Astrocyte (in vitro differentiated cells and primary cell): Measurements from ENCODE around the gene TTBK2. TPM values are rescaled to one million over a fixed set of nuclear protein-coding genes. Genes with fewer than 3 reads are reported as not detected.

Experiments used
- DNase-seq: peaks from one replicate; pipeline ENCODE4 v3.0.0-alpha.2; 2010; ENCODE audit warnings: low read depth
- FAIRE-seq: peaks from 2 replicates; lab custom pipeline; 2011; peaks lifted over from hg19 to GRCh38; lab: Jason Lieb, UNC
- H2AFZ ChIP-seq: 2 replicates; pipeline ENCODE4 v1.6.0; 2012; ENCODE audit warnings: low read depth, low read length, inconsistent platforms
- H3K27ac ChIP-seq: 2 replicates; pipeline ENCODE4 v1.5.1; 2011; ENCODE audit warnings: low read depth, low read length, inconsistent platforms
- H3K27me3 ChIP-seq: 2 replicates; pipeline ENCODE4 v1.6.0; 2011; ENCODE audit warnings: low read length, inconsistent platforms; ENCODE audit not compliant: insufficient read depth
- H3K36me3 ChIP-seq: 2 replicates; pipeline ENCODE4 v1.5.1; 2011; ENCODE audit warnings: low read length, inconsistent platforms; ENCODE audit not compliant: insufficient read depth
- H3K4me1 ChIP-seq: 2 replicates; pipeline ENCODE4 v1.5.1; 2011; ENCODE audit warnings: low read length, inconsistent platforms; ENCODE audit not compliant: insufficient read depth
- H3K4me2 ChIP-seq: 2 replicates; pipeline ENCODE4 v1.6.0; 2012; ENCODE audit warnings: low read length, inconsistent platforms
- H3K4me3 ChIP-seq: 2 replicates; pipeline ENCODE4 v1.5.1; 2011; ENCODE audit warnings: low read depth, mild to moderate bottlenecking, low read length, inconsistent platforms; ENCODE audit not compliant: insufficient read depth
- H3K79me2 ChIP-seq: 2 replicates; pipeline ENCODE4 v1.6.0; 2012; ENCODE audit warnings: mild to moderate bottlenecking, low read length, inconsistent platforms; ENCODE audit not compliant: insufficient read depth
- H3K9ac ChIP-seq: 2 replicates; pipeline ENCODE4 v1.6.0; 2012; ENCODE audit warnings: mild to moderate bottlenecking, low read length, inconsistent platforms
- H3K9me3 ChIP-seq: 2 replicates; pipeline ENCODE4 v1.5.1; 2012; ENCODE audit warnings: low read depth, mild to moderate bottlenecking, low read length, inconsistent platforms; ENCODE audit not compliant: insufficient read depth
- H4K20me1 ChIP-seq: 2 replicates; pipeline ENCODE4 v1.6.0; 2012; ENCODE audit warnings: low read length, inconsistent platforms; ENCODE audit not compliant: insufficient read depth
- H3K27ac Mint-ChIP-seq: one replicate; pipeline ENCODE4 v1.8.0; 2021; ENCODE audit warnings: mild to moderate bottlenecking, mixed read lengths; ENCODE audit not compliant: unreplicated experiment
- H3K27me3 Mint-ChIP-seq: one replicate; pipeline ENCODE4 v1.8.0; 2021; ENCODE audit warnings: low read depth, mixed read lengths; ENCODE audit not compliant: unreplicated experiment
- H3K36me3 Mint-ChIP-seq: one replicate; pipeline ENCODE4 v1.8.0; 2021; ENCODE audit warnings: low read depth, mixed read lengths; ENCODE audit not compliant: unreplicated experiment
- H3K4me1 Mint-ChIP-seq: one replicate; pipeline ENCODE4 v1.8.0; 2021; ENCODE audit warnings: low read depth, mixed read lengths; ENCODE audit not compliant: unreplicated experiment
- H3K4me3 Mint-ChIP-seq: one replicate; pipeline ENCODE4 v1.8.0; 2021; ENCODE audit warnings: mild to moderate bottlenecking, moderate library complexity, mixed read lengths; ENCODE audit not compliant: unreplicated experiment
- H3K9me3 Mint-ChIP-seq: one replicate; pipeline ENCODE4 v1.8.0; 2021; ENCODE audit warnings: mild to moderate bottlenecking, mixed read lengths; ENCODE audit not compliant: unreplicated experiment
- EZH2 ChIP-seq: IDR thresholded peaks from 2 replicates; pipeline ENCODE4 v1.6.1; 2012; ENCODE audit warnings: mild to moderate bottlenecking, low read length, inconsistent platforms; ENCODE audit not compliant: insufficient read depth
- total RNA-seq: library from RNA; stranded (reverse); gene quantifications from 2 replicates; pipeline ENCODE4 v1.2.1, GENCODE V29; 2021
- TF ChIP-seq, protein P1 (sequence below): IDR thresholded peaks from 2 replicates; pipeline ENCODE4 v1.5.1; 2011; ENCODE audit warnings: low read depth, mild to moderate bottlenecking, inconsistent platforms, low read length, moderate library complexity; ENCODE audit not compliant: insufficient read depth

Gene TTBK2
- total RNA-seq, 1 donor from 2014 or later = 14.8 TPM

DNA sequence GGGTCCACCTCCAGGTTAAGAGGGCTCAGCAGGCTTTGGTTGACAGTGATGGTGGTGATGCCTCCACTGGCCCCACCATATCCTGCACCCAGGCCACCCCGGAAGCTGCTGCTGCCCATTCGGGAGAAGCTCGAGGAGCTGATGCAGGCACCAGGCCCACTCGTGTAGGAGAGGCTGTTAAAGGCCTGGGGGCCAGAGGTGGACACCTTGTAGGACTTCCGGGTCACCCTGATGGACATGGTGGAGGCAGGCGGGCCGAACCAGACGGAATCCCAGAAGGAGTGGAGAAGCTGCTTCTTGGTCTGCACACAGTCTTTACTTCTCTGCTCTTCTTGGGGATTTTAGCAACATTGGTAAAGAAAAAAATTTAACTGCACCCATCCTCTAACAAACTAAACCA, 118.4 kb downstream of the TTBK2 start:
- Histone ChIP-seq H3K4me2 (no peak overlapping the region), H3K4me3 (no peak overlapping the region), H3K9ac (no peak overlapping the region), H2AFZ (no peak overlapping the region), H3K4me1 (no peaks in the 10 kb centered on the region), H3K9me3 (no peaks in the 10 kb centered on the region), H4K20me1 (no peaks in the 10 kb centered on the region), H3K36me3 (peaks cover 2% of the 10 kb centered on the region), H3K27ac (no peak overlapping the region), H3K27me3 (no peaks in the 10 kb centered on the region), H3K79me2 (no peaks in the 10 kb centered on the region)
- Mint-ChIP-seq H3K36me3 (peaks cover 18% of the 10 kb centered on the region), H3K27me3 (no peaks in the 10 kb centered on the region), H3K4me3 (no peak overlapping the region), H3K9me3 (no peaks in the 10 kb centered on the region), H3K4me1 (peaks cover 4% of the 10 kb centered on the region), H3K27ac (no peak overlapping the region)
- FAIRE-seq (no peak), DNase-seq (no peak)
- no peak for TF ChIP-seq EZH2
- TF ChIP-seq, protein P1, sequence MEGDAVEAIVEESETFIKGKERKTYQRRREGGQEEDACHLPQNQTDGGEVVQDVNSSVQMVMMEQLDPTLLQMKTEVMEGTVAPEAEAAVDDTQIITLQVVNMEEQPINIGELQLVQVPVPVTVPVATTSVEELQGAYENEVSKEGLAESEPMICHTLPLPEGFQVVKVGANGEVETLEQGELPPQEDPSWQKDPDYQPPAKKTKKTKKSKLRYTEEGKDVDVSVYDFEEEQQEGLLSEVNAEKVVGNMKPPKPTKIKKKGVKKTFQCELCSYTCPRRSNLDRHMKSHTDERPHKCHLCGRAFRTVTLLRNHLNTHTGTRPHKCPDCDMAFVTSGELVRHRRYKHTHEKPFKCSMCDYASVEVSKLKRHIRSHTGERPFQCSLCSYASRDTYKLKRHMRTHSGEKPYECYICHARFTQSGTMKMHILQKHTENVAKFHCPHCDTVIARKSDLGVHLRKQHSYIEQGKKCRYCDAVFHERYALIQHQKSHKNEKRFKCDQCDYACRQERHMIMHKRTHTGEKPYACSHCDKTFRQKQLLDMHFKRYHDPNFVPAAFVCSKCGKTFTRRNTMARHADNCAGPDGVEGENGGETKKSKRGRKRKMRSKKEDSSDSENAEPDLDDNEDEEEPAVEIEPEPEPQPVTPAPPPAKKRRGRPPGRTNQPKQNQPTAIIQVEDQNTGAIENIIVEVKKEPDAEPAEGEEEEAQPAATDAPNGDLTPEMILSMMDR = no peak

DNA sequence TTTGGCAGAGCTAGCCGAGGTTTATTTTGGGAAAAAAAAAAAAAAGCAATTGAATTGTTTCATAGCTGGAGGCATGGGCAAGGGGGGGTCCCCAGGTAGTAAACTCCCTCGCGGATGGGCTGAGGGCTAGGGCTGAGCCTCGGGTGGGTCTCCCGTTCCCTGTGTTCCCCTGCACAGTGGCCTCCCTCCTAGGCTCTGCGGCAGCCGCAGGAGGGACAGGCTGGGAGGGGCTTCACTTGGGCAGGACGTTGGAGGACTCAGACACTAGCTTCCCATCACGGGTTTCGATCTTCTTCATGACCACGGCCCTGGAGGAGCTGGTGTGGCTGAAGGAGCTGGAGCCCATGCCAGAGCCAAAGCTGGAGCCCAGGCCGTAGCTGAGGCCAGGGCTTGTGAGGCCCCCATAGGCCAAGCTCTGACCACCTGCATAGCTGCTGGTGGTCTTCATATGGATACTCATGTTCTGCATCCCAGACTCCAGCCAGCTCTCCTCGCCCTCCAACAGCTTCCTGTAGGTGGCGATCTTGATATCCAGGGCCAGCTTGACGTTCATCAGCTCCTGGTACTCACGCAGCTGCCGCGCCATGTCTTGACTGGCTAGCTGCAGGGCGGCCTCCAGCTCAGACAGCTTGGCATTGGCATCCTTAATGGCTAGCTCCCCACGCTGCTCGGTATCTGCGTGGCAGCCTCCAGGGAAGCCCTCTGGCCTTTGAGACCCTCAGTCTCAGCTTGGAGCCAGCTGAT, 119.7 kb downstream of the TTBK2 start:
- Histone ChIP-seq H4K20me1 (no peaks in the 10 kb centered on the region), H2AFZ (no peak overlapping the region), H3K4me3 (no peak overlapping the region), H3K9me3 (no peaks in the 10 kb centered on the region), H3K27me3 (no peaks in the 10 kb centered on the region), H3K9ac (no peak overlapping the region), H3K36me3 (peaks cover 2% of the 10 kb centered on the region), H3K4me1 (peaks cover 3% of the 10 kb centered on the region), H3K79me2 (no peaks in the 10 kb centered on the region), H3K27ac (no peak overlapping the region), H3K4me2 (no peak overlapping the region)
- no peak for FAIRE-seq
- Mint-ChIP-seq H3K27me3 (no peaks in the 10 kb centered on the region), H3K4me1 (peaks cover 12% of the 10 kb centered on the region), H3K9me3 (no peaks in the 10 kb centered on the region), H3K36me3 (peaks cover 18% of the 10 kb centered on the region), H3K27ac (no peak overlapping the region), H3K4me3 (no peak overlapping the region)
- TF ChIP-seq, protein P1 = no peak
- no peak for TF ChIP-seq EZH2
- DNase-seq = no peak

DNA sequence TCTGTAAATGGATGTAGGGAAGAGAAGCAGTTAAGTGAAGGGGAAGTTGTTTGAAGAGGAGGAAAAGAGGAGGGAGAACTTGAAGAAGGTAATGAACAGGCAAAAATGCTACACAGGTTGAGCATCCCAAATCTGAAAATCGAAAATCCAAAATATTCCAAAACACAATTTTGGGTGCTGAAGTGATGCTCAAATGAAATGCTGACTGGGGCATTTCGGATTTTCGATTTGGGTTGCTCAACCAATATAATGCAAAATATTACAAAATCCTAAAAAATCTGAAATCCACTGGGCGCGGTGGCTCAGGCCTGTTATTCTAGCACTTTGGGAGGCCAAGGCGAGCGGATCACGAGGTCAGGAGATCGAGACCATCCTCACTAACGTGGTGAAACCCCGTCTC, 121.8 kb downstream of the TTBK2 start:
- no peak overlapping the region for H3K9ac ChIP-seq
- H3K27ac ChIP-seq = no peak overlapping the region
- H3K9me3 Mint-ChIP-seq = no peaks in the 10 kb centered on the region
- H3K36me3 Mint-ChIP-seq = peaks cover 15% of the 10 kb centered on the region
- peaks cover 2% of the 10 kb centered on the region for H3K36me3 ChIP-seq
- H3K4me3 Mint-ChIP-seq = no peak overlapping the region
- no peaks in the 10 kb centered on the region for H3K9me3 ChIP-seq
- H4K20me1 ChIP-seq = no peaks in the 10 kb centered on the region
- peaks cover 9% of the 10 kb centered on the region for H3K4me1 Mint-ChIP-seq
- no peaks in the 10 kb centered on the region for H3K79me2 ChIP-seq
- no peak overlapping the region for H3K4me2 ChIP-seq
- TF ChIP-seq, protein P1 = no peak
- TF ChIP-seq EZH2 = no peak
- DNase-seq (no peak), FAIRE-seq (no peak)
- no peaks in the 10 kb centered on the region for H3K27me3 ChIP-seq
- no peak overlapping the region for H3K27ac Mint-ChIP-seq
- H3K4me1 ChIP-seq = peaks cover 3% of the 10 kb centered on the region
- no peaks in the 10 kb centered on the region for H3K27me3 Mint-ChIP-seq
- no peak overlapping the region for H2AFZ ChIP-seq
- H3K4me3 ChIP-seq = no peak overlapping the region
